ENCODE data around the gene PCOLCE2. TPM values are rescaled to one million over a fixed set of nuclear protein-coding genes. Genes with fewer than 3 reads are reported as not detected.

Gene PCOLCE2
- total RNA-seq, 1 experiment from 2014 or later: 4.4 TPM

DNA sequence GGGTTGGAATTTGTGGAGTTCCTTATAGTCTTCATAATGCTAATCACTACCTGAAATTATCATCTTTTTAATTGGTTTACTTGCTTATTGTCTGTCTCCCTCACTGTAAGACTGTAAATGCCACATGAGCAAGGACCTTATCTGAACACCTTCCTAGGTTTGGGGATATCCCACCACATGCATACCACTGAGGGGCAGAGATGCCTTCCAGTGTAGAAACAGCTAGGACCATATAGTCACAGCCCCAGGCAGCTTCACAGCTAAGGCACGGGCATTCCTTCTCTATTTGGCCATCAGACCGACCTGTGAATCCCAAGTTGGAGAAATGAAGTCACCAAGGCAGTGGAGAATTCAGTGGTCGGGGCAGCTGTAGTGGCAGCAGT lies 46.0 kb upstream of the PCOLCE2 start:
- ATAC-seq (no peak), DNase-seq (ENCODE audit: low read depth, low spot score) (no peak)
- Histone ChIP-seq H3K4me3 (replicated peaks in 1 of 2; ENCODE audit: low read depth in 1 of 2, low read length in 2 of 2) (no peak overlapping the region), H2AFZ (ENCODE audit: low read depth, low read length, poor library complexity, severe bottlenecking) (no peak overlapping the region), H3K9me2 (ENCODE audit: insufficient read depth) (no peaks in the 10 kb centered on the region), H3K79me2 (ENCODE audit: insufficient read depth, low read length) (no peaks in the 10 kb centered on the region), H3K27me3 (ENCODE audit: insufficient read depth, low read length) (no peaks in the 10 kb centered on the region), H3K4me2 (ENCODE audit: low read length) (no peak overlapping the region), H3K27ac (ENCODE audit: low read depth, low read length) (no peak overlapping the region), H3K4me1 (ENCODE audit: control insufficient read depth in 1 of 2, insufficient read depth in 2 of 2, low read length in 2 of 2) (no peaks in the 10 kb centered on the region), H4K20me1 (ENCODE audit: insufficient read depth) (no peaks in the 10 kb centered on the region), H3K9me3 (ENCODE audit: control insufficient read depth in 1 of 2, insufficient read depth in 1 of 2, low read depth in 1 of 2, low read length in 2 of 2) (no peaks in the 10 kb centered on the region), H3K36me3 (ENCODE audit: control insufficient read depth in 1 of 2, insufficient read depth in 2 of 2, low read length in 2 of 2) (no peaks in the 10 kb centered on the region), H3K9ac (ENCODE audit: low read length) (no peak overlapping the region)
- RAD21 ChIA-PET (ENCODE audit: low non-redundant PET in 1 of 2, low total read pairs in 2 of 2, uncharacterized antibody in 2 of 2, unreplicated experiment in 2 of 2): no interaction called here
- TF ChIP-seq JUND (IDR thresholded peaks at IDR 0.05) (no peak), CEBPB (IDR thresholded peaks at IDR 0.05; ENCODE audit: low read depth) (no peak), YY1 (IDR thresholded peaks at IDR 0.05; ENCODE audit: extremely low read depth, insufficient replicate concordance, low read depth, low read length) (no peak), POLR2AphosphoS5 (IDR thresholded peaks at IDR 0.05; ENCODE audit: low read depth, low read length) (no peak), REST (IDR thresholded peaks at IDR 0.05; ENCODE audit: low read depth) (no peak), EZH2phosphoT487 (IDR thresholded peaks at IDR 0.05; ENCODE audit: borderline replicate concordance) (no peak), ATF3 (IDR thresholded peaks at IDR 0.05) (no peak), SIN3A (IDR thresholded peaks at IDR 0.05; ENCODE audit: low read depth) (no peak), EGR1 (IDR thresholded peaks at IDR 0.05; ENCODE audit: low read depth) (no peak), POLR2A (IDR thresholded peaks at IDR 0.05; ENCODE audit: borderline replicate concordance, extremely low read depth, insufficient read depth, insufficient read length) (no peak), CBX3 (IDR thresholded peaks at IDR 0.05; ENCODE audit: low read depth) (no peak), ZNF274 (IDR thresholded peaks at IDR 0.05; ENCODE audit: low read depth, low read length) (no peak), TCF7L2 (IDR thresholded peaks at IDR 0.05; ENCODE audit: borderline replicate concordance, extremely low read depth, insufficient read depth, insufficient read length) (no peak), RAD21 (IDR thresholded peaks at IDR 0.05; ENCODE audit: low read depth) (no peak), ZFX (IDR thresholded peaks at IDR 0.05) (no peak)
- intact Hi-C loops (cut with micrococcal nuclease): no loop called here
- POLR2A ChIA-PET: no interaction called here
- CTCF ChIA-PET: no interaction called here
- BruUV-seq (replicated peaks): no TSS peak

Measured in HCT116 (cell line).